Measurements from ENCODE around the gene SLC7A11. TPM values are rescaled to one million over a fixed set of nuclear protein-coding genes. Genes with fewer than 3 reads are reported as not detected.

SLC7A11 gene
- total and polyA plus RNA-seq, 10 of the 15 experiments (the other 5 are each of a cell fraction or from before 2014, with no cell fraction given) = 1.6 to 9.8 (median 3.5) TPM

GRCh38 chr4:138190452-138190858 is 51.7 kb downstream of the SLC7A11 start (continued):
- no peak for TF ChIP-seq PRDM15 (CRISPR knock-in tag; IDR thresholded peaks at IDR 0.05)
- TF ChIP-seq SP1 (IDR thresholded peaks at IDR 0.05; ENCODE audit: low read depth, low read length) = peak; percentile 35
- TF ChIP-seq, protein P1, sequence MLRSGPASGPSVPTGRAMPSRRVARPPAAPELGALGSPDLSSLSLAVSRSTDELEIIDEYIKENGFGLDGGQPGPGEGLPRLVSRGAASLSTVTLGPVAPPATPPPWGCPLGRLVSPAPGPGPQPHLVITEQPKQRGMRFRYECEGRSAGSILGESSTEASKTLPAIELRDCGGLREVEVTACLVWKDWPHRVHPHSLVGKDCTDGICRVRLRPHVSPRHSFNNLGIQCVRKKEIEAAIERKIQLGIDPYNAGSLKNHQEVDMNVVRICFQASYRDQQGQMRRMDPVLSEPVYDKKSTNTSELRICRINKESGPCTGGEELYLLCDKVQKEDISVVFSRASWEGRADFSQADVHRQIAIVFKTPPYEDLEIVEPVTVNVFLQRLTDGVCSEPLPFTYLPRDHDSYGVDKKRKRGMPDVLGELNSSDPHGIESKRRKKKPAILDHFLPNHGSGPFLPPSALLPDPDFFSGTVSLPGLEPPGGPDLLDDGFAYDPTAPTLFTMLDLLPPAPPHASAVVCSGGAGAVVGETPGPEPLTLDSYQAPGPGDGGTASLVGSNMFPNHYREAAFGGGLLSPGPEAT (IDR thresholded peaks at IDR 0.05; ENCODE audit: low read depth) = peak; percentile 77
- peak; percentile 64; the same call in 1 of the 2 replicates for TF ChIP-seq ZNF384 (IDR thresholded peaks at IDR 0.05; ENCODE audit: borderline replicate concordance, low read depth, low read length)
- no peak for TF ChIP-seq EED (IDR thresholded peaks at IDR 0.05; ENCODE audit: low read depth)
- no peak for TF ChIP-seq TARDBP (IDR thresholded peaks at IDR 0.05; ENCODE audit: borderline replicate concordance)
- TF ChIP-seq SMC3 (IDR thresholded peaks at IDR 0.05; ENCODE audit: borderline replicate concordance, low read length) = no peak
- TF ChIP-seq RFX5 (IDR thresholded peaks at IDR 0.05; ENCODE audit: low read depth, low read length) = no peak
- TF ChIP-seq, protein P2, sequence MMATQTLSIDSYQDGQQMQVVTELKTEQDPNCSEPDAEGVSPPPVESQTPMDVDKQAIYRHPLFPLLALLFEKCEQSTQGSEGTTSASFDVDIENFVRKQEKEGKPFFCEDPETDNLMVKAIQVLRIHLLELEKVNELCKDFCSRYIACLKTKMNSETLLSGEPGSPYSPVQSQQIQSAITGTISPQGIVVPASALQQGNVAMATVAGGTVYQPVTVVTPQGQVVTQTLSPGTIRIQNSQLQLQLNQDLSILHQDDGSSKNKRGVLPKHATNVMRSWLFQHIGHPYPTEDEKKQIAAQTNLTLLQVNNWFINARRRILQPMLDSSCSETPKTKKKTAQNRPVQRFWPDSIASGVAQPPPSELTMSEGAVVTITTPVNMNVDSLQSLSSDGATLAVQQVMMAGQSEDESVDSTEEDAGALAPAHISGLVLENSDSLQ (IDR thresholded peaks at IDR 0.05) = peak; percentile 53
- TF ChIP-seq FOXM1 (IDR thresholded peaks at IDR 0.05; ENCODE audit: low read depth, low read length) = peak; percentile 69; the same call in 1 of the 2 replicates
- TF ChIP-seq ATF7 (IDR thresholded peaks at IDR 0.05; ENCODE audit: low read depth) = peak; percentile 98
- peak; percentile 77 for TF ChIP-seq ZNF24 (IDR thresholded peaks at IDR 0.05)
- TF ChIP-seq STAT3 (IDR thresholded peaks at IDR 0.05; ENCODE audit: low read depth, low read length) = peak; percentile 90; the same call in 1 of the 2 replicates
- peak; percentile 75; the same call in 1 of the 2 replicates for TF ChIP-seq CHD2 (IDR thresholded peaks at IDR 0.05; ENCODE audit: borderline replicate concordance, low read depth, low read length)
- 0 out of 2 replicates have a peak, but pooled peaks have one; percentile 64 for TF ChIP-seq CBX5 (IDR thresholded peaks at IDR 0.05; ENCODE audit: low read depth)
- peak; percentile 85 for TF ChIP-seq SKIL (IDR thresholded peaks at IDR 0.05; ENCODE audit: low read depth, poor library complexity, severe bottlenecking)
- TF ChIP-seq HDAC2 (IDR thresholded peaks at IDR 0.05) = no peak
- TF ChIP-seq, protein P3, sequence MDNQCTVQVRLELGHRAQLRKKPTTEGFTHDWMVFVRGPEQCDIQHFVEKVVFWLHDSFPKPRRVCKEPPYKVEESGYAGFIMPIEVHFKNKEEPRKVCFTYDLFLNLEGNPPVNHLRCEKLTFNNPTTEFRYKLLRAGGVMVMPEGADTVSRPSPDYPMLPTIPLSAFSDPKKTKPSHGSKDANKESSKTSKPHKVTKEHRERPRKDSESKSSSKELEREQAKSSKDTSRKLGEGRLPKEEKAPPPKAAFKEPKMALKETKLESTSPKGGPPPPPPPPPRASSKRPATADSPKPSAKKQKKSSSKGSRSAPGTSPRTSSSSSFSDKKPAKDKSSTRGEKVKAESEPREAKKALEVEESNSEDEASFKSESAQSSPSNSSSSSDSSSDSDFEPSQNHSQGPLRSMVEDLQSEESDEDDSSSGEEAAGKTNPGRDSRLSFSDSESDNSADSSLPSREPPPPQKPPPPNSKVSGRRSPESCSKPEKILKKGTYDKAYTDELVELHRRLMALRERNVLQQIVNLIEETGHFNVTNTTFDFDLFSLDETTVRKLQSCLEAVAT (IDR thresholded peaks at IDR 0.05) = no peak
- no peak for TF ChIP-seq SMAD5 (IDR thresholded peaks at IDR 0.05; ENCODE audit: low read depth)
- peak; percentile 82; the same call in 1 of the 2 replicates for TF ChIP-seq TBL1XR1 (IDR thresholded peaks at IDR 0.05; ENCODE audit: low read depth, low read length)
- peak; percentile 92 for TF ChIP-seq RUNX3 (IDR thresholded peaks at IDR 0.05; ENCODE audit: low read length)
